Measurements from ENCODE around the gene CAPN13. TPM values are rescaled to one million over a fixed set of nuclear protein-coding genes. Genes with fewer than 3 reads are reported as not detected.

CAPN13 gene
- total and polyA plus RNA-seq, 8 donors = 6.4 to 93.3 (median 44.3) TPM

DNA sequence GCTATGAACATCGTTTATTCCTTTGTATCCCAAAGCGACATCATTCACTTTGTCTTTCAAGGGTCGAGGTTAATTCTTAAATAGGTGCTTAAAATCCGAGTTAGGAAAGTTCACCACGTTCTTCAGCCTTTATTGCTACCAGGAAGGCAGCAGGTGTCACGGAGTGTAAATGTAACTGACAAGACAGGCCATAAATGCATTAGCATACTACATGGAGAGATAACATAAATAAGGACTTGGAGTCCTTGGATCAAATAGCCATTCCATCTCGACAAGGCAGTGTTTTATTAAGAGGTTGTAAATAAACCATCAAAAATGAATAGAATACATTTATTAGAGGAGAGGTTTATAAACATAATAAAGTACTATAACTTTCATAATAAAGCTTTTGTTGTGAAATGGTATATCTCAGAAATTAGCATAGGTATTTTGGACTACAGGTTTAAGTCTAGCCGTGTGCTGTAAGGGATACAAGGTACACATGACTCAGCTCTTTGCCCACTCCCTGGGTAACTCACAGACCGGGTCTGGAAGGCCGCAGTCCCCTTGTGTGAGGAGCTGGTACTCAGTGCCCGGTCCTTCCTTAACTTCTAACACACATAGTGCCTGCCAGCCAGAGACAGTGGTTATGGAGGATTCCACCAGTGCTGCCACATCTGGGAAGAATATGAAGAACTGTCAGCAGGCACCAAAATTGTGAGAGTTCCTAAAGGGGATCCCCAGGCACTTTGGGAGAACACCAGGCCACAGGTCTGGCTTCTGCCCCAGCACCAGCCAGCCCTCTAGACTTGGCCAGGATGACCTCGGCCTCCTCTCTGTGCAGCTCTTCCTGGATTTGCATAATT lies 29.4 kb downstream of the CAPN13 start:
- DNase-seq = peak in 1 of 2 donors; percentile 3
- H3K27ac ChIP-seq = no peak overlapping the region
- WGBS, 5 donors = 63 to 70% (median 68%) methylated on average over 12 of the region's 12 CpGs
- intact Hi-C loops (cut with DNase I; ENCODE audit: low total_unique reads) = no loop called here
- H3K4me1 ChIP-seq = peaks cover 0 to 8% (median 1%) of the 10 kb centered on the region in 4 donors
- H3K36me3 ChIP-seq = peaks cover 0 to 23% (median 12%) of the 10 kb centered on the region in 4 donors
- H3K4me3 ChIP-seq = no peak overlapping the region
- no peaks in the 10 kb centered on the region for H3K9me3 ChIP-seq
- peaks cover 0 to 6% (median 0%) of the 10 kb centered on the region in 3 donors for H3K27me3 ChIP-seq
- no peak for TF ChIP-seq EP300 (IDR thresholded peaks at IDR 0.05)
- TF ChIP-seq, protein P1, sequence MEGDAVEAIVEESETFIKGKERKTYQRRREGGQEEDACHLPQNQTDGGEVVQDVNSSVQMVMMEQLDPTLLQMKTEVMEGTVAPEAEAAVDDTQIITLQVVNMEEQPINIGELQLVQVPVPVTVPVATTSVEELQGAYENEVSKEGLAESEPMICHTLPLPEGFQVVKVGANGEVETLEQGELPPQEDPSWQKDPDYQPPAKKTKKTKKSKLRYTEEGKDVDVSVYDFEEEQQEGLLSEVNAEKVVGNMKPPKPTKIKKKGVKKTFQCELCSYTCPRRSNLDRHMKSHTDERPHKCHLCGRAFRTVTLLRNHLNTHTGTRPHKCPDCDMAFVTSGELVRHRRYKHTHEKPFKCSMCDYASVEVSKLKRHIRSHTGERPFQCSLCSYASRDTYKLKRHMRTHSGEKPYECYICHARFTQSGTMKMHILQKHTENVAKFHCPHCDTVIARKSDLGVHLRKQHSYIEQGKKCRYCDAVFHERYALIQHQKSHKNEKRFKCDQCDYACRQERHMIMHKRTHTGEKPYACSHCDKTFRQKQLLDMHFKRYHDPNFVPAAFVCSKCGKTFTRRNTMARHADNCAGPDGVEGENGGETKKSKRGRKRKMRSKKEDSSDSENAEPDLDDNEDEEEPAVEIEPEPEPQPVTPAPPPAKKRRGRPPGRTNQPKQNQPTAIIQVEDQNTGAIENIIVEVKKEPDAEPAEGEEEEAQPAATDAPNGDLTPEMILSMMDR (IDR thresholded peaks at IDR 0.05) = no peak
- no peak for TF ChIP-seq POLR2A (IDR thresholded peaks at IDR 0.05)
- no peak for TF ChIP-seq POLR2AphosphoS5 (IDR thresholded peaks at IDR 0.05)

DNA sequence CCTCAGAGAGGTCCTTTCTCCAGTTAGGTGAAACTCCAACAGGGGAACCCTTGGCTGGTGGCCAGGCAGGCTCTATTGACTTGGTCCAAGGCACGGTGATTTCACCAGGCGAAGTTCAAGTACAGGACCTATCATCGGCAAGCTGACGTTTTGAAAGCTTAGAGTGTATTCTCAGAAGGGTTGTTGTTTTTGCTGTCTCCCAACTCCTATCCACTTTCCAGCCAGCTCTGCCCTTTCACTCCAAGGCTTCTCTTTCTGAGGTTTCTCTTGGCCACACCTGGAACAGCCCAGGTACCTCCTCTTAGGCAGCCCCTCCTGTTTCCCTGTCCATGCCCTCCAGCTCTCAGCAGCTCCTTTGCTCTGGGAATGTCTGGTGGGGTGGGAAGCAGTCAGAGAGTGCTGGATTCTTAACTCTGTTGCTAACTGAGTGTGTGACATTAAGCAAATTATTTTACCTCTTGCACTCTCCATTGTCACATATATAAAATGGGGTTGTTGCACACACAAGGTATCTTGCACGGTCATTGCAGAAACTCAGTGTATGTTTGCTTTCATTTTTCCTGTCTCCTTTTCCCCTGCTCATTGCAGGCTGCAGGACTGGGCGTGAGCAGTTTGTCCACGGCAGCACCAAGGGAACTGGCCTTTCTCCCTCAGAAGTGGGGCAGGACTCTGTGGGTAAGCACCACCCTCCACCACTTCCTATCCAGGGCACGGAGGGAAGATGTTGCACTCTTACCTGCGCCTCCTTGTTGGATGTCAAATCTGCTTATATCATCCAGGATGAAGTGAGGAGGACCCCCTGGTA lies 30.2 kb downstream of the CAPN13 start:
- H3K36me3 ChIP-seq = peaks cover 0 to 16% (median 6%) of the 10 kb centered on the region in 4 donors
- H3K4me3 ChIP-seq = no peak overlapping the region
- H3K27me3 ChIP-seq = peaks cover 0 to 13% (median 0%) of the 10 kb centered on the region in 3 donors
- peaks cover 0 to 8% (median 1%) of the 10 kb centered on the region in 4 donors for H3K4me1 ChIP-seq
- no peaks in the 10 kb centered on the region for H3K9me3 ChIP-seq
- WGBS, 5 donors = 30 to 56% (median 41%) methylated on average over 9 of the region's 9 CpGs
- TF ChIP-seq POLR2AphosphoS5 (IDR thresholded peaks at IDR 0.05) (no peak), EP300 (IDR thresholded peaks at IDR 0.05) (no peak), POLR2A (IDR thresholded peaks at IDR 0.05) (no peak)
- TF ChIP-seq, protein P1 (IDR thresholded peaks at IDR 0.05) = no peak
- peak; percentile 42 to 55 for DNase-seq
- intact Hi-C loops (cut with DNase I; ENCODE audit: low total_unique reads) = no loop called here
- peak overlapping the region in 1 of 5 donors; percentile 26 for H3K27ac ChIP-seq

DNA sequence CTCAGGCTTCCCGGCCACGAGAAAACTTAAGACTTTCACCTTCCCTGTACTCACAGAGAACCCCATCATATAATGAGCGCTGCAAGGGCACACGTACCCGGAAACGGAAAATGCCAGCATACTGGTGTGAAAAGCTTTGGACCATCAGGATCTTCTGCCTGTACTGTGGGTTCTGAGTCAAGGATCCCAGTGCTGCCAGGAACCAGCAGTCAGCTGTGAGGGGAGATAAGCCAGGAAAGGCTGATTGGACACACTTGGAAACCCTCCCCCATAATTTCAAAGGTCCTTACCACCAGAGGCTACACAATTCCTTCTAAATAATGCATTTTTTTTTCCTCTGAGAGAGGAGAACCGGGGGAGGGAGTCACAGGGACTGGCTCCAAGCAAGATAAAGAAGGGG lies 31.4 kb downstream of the CAPN13 start:
- Histone ChIP-seq H3K9me3 (no peaks in the 10 kb centered on the region), H3K27me3 (peaks cover 0 to 13% (median 0%) of the 10 kb centered on the region in 3 donors), H3K27ac (no peak overlapping the region), H3K4me3 (no peak overlapping the region), H3K4me1 (peaks cover 0 to 8% (median 1%) of the 10 kb centered on the region in 4 donors), H3K36me3 (peaks cover 0 to 8% (median 4%) of the 10 kb centered on the region in 4 donors)
- peak in 1 of 2 donors; percentile 4 for DNase-seq
- WGBS, 5 donors = 52 to 75% (median 64%) methylated on average over 7 of the region's 7 CpGs
- TF ChIP-seq POLR2AphosphoS5 (IDR thresholded peaks at IDR 0.05) (no peak), EP300 (IDR thresholded peaks at IDR 0.05) (no peak), POLR2A (IDR thresholded peaks at IDR 0.05) (no peak)
- TF ChIP-seq, protein P1 (IDR thresholded peaks at IDR 0.05) = no peak
- intact Hi-C loops (cut with DNase I; ENCODE audit: low total_unique reads) = no loop called here

DNA sequence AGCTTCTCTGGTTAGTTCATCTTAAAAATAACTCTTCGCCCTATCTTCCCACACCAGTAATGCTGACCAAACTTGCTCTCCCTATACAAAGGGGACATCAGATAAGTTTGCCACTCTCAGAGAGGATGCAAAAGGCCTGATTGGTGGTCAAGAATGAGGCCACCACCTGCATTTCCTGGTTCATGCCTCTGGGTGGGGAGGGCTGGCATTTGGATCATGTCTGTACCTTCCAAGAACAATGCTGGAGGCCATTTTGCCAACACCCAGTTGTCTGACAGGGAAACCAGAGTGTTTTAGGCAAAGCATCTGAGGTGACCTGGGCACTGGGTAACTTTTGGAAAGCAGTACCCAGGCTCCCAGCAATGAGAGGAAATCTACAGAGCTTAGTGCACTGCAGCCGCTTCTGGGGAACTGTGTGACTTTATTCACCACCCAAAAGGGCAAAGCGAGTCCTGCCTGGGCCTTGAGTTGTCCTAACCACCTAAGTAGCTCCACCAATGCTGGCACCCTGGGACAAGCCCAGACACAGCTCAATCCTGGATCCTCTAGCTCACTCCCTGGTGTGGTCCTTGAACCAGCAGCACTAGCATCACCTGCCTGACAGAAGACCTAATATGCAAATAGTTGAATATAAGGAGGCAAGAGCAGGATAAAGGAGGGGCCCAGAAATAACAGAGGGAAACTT lies 35.1 kb downstream of the CAPN13 start:
- Histone ChIP-seq H3K27ac (no peak overlapping the region), H3K27me3 (peaks cover 0 to 12% (median 0%) of the 10 kb centered on the region in 3 donors), H3K9me3 (no peaks in the 10 kb centered on the region), H3K36me3 (peaks cover 0 to 34% (median 18%) of the 10 kb centered on the region in 4 donors), H3K4me3 (no peak overlapping the region), H3K4me1 (peaks cover 0 to 3% (median 0%) of the 10 kb centered on the region in 4 donors)
- TF ChIP-seq, protein P1 (IDR thresholded peaks at IDR 0.05) = no peak
- TF ChIP-seq POLR2AphosphoS5 (IDR thresholded peaks at IDR 0.05) (no peak), EP300 (IDR thresholded peaks at IDR 0.05) (no peak), POLR2A (IDR thresholded peaks at IDR 0.05) (no peak)
- intact Hi-C loops (cut with DNase I; ENCODE audit: low total_unique reads) = no loop called here
- 88 to 100% (median 93%) methylated on average over 3 of the region's 3 CpGs for WGBS, 5 donors
- peak in 1 of 2 donors; percentile 13 for DNase-seq

Measured in stomach (tissue), 9 donors.